ENCODE measurements around the gene MS4A5.

DNA sequence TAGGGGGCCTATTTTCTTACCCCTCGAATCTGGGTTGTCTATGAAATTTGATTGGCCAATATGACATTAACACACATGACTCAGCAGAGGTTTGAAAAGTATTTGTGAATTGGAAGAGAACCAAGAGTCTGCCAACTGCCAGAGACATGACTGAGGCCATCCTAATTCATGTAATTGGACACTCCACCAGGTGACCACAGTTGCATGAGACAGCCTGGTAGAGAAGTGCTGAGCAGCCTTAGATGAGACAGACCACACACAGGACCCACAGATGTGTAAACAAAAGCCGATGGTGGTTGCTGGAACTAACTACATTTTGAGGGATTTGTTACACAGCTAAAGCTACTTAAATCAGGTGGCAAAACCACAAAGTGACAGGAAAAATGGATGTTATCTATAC, 855 bp upstream of the MS4A5 start:
- TF ChIP-seq CTCF (IDR thresholded peaks at IDR 0.05; ENCODE audit: low read length) (no peak), EZH2 (optimal IDR thresholded peaks at IDR 0.05; ENCODE audit: low read depth, low read length) (no peak)

All from MM.1S (cell line).